ENCODE data around the gene BAAT.

DNA sequence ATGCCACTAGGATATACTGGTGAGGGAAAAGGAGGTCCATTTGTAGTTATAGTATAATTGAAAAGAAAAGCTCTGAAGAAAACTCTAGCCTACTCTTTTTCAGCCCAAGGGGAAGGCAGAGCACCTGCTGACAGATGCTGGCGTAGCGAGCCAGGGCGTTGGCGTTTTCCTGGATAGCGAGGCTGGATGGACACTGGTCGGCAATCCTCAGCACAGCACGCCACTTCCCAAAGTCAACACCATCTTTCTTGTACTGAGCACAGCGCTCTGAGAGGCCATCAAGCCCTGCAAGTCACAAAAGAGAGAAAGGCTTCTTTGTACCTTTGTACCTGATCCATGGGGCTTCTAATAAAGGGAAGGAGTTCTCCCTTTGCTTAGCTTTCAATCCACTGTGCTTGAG, 42.6 kb upstream of the BAAT start:
- TF ChIP-seq, protein P1, sequence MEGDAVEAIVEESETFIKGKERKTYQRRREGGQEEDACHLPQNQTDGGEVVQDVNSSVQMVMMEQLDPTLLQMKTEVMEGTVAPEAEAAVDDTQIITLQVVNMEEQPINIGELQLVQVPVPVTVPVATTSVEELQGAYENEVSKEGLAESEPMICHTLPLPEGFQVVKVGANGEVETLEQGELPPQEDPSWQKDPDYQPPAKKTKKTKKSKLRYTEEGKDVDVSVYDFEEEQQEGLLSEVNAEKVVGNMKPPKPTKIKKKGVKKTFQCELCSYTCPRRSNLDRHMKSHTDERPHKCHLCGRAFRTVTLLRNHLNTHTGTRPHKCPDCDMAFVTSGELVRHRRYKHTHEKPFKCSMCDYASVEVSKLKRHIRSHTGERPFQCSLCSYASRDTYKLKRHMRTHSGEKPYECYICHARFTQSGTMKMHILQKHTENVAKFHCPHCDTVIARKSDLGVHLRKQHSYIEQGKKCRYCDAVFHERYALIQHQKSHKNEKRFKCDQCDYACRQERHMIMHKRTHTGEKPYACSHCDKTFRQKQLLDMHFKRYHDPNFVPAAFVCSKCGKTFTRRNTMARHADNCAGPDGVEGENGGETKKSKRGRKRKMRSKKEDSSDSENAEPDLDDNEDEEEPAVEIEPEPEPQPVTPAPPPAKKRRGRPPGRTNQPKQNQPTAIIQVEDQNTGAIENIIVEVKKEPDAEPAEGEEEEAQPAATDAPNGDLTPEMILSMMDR (IDR thresholded peaks at IDR 0.05; ENCODE audit: poor library complexity): no peak
- TF ChIP-seq EZH2phosphoT487 (IDR thresholded peaks at IDR 0.05; ENCODE audit: low read depth, severe bottlenecking, unreplicated experiment): no peak
- no peak for TF ChIP-seq EZH2 (IDR thresholded peaks at IDR 0.05; ENCODE audit: borderline replicate concordance)
